PC-3 (cell line): ENCODE measurements around the gene EPC1. TPM values are rescaled to one million over a fixed set of nuclear protein-coding genes. Genes with fewer than 3 reads are reported as not detected.

Experiments
- ATAC-seq: fragments of 200-7000 bp; cut with Tn5 transposase; 2 replicates; pipeline ENCODE4 v1.9.1; 2020; ENCODE audit warnings: mild to moderate bottlenecking, moderate library complexity
- BruUV-seq: library from RNA; stranded (reverse); fragments of 400-500 nt; replicated peaks from 2 replicates; lab custom pipeline; 2021; lab: Mats Ljungman, UMichigan
- CTCF ChIA-PET: fragments of 300-600 bp; sonication (Branson Sonifier 250); formaldehyde crosslinking; loops from one replicate; lab custom pipeline; 2022; ENCODE audit warnings: antibody characterized with exemption; lab: Charles Lee
- POLR2A ChIA-PET: fragments of 300-600 bp; sonication (Branson Sonifier 250); formaldehyde crosslinking; loops from one replicate; lab custom pipeline; 2022; ENCODE audit warnings: antibody characterized with exemption; ENCODE audit not compliant: unreplicated experiment; lab: Charles Lee
- DNase-seq: peaks from one replicate; pipeline ENCODE4 v3.0.0-alpha.2; 2015
- H2AFZ ChIP-seq: fragments of 300-600 bp; sonication (generic); 2 replicates; pipeline ENCODE4 v1.6.0; 2016; ENCODE audit warnings: antibody characterized with exemption, low read length
- H3F3A ChIP-seq: fragments of 300-600 bp; sonication (generic); one replicate; pipeline ENCODE4 v1.6.0; 2017; ENCODE audit warnings: antibody characterized with exemption, low read length, control low read depth, mild to moderate bottlenecking; ENCODE audit not compliant: unreplicated experiment
- H3K27ac ChIP-seq: fragments of 300-600 bp; sonication (generic); 2 replicates; pipeline ENCODE4 v1.5.1; 2016; ENCODE audit warnings: mild to moderate bottlenecking, low read length
- H3K27me3 ChIP-seq: fragments of 300-600 bp; sonication (generic); 2 replicates; pipeline ENCODE4 v1.6.1; 2016; ENCODE audit warnings: low read length, mixed read lengths
- H3K36me3 ChIP-seq: fragments of 300-600 bp; sonication (generic); 2 replicates; pipeline ENCODE4 v1.6.1; 2016; ENCODE audit warnings: low read depth, mixed run types, low read length, mixed read lengths
- H3K4me1 ChIP-seq: fragments of 300-600 bp; sonication (generic); 2 replicates; pipeline ENCODE4 v1.5.1; 2016; ENCODE audit warnings: low read length; ENCODE audit not compliant: insufficient read depth
- H3K4me2 ChIP-seq: fragments of 300-600 bp; sonication (generic); 2 replicates; pipeline ENCODE4 v1.6.0; 2016; ENCODE audit warnings: low read length
- H3K4me3 ChIP-seq: fragments of 300-600 bp; sonication (generic); 2 replicates; pipeline ENCODE4 v1.5.1; 2016; ENCODE audit warnings: mild to moderate bottlenecking, low read length, mixed read lengths
- H3K79me2 ChIP-seq: fragments of 300-600 bp; sonication (generic); 2 replicates; pipeline ENCODE4 v1.6.1; 2017; ENCODE audit warnings: low read length, mixed read lengths
- H3K9ac ChIP-seq: fragments of 300-600 bp; sonication (generic); 2 replicates; pipeline ENCODE4 v1.6.0; 2016; ENCODE audit warnings: mild to moderate bottlenecking, low read length
- H3K9me2 ChIP-seq: fragments of 300-600 bp; sonication (generic); replicated peaks from 2 replicates; pipeline ENCODE4 v1.6.1; 2016; ENCODE audit warnings: mixed run types, low read length, mixed read lengths
- H3K9me3 ChIP-seq: fragments of 300-600 bp; sonication (generic); 2 replicates; pipeline ENCODE4 v1.6.1; 2016; ENCODE audit warnings: low read length, mixed read lengths
- H4K20me1 ChIP-seq: fragments of 300-600 bp; sonication (generic); 2 replicates; pipeline ENCODE4 v1.6.1; 2016; ENCODE audit warnings: low read length, mixed read lengths
- EZH2 ChIP-seq: fragments of 300-600 bp; sonication (generic); IDR thresholded peaks from one replicate; pipeline ENCODE4 v1.6.1; 2017; ENCODE audit warnings: antibody characterized with exemption, mild to moderate bottlenecking, low read length; ENCODE audit not compliant: unreplicated experiment
- EZH2phosphoT487 ChIP-seq: fragments of 300-600 bp; sonication (generic); IDR thresholded peaks from 2 replicates; pipeline ENCODE4 v1.6.1; 2018; ENCODE audit warnings: mild to moderate bottlenecking, antibody characterized with exemption, low read length, borderline replicate concordance
- intact Hi-C: fragments of 100-400 bp; cut with micrococcal nuclease; formaldehyde crosslinking; loops from 2 replicates; pipeline ENCODE4 v1.9.0; 2023
- total RNA-seq: library from RNA; depleted of rRNA; stranded (reverse); fragments of >200 nt; gene quantifications from 2 replicates; pipeline ENCODE4 v1.2.3, GENCODE V29; 2014
- TF ChIP-seq, protein P1 (sequence below): fragments of 300-600 bp; sonication (generic); conservative IDR thresholded peaks from 2 replicates; pipeline ENCODE4 v1.5.1; 2017; ENCODE audit warnings: antibody characterized with exemption, low read depth, mild to moderate bottlenecking, low read length

Gene EPC1
- total RNA-seq, 1 experiment from 2014 or later, result 72.7 TPM

DNA sequence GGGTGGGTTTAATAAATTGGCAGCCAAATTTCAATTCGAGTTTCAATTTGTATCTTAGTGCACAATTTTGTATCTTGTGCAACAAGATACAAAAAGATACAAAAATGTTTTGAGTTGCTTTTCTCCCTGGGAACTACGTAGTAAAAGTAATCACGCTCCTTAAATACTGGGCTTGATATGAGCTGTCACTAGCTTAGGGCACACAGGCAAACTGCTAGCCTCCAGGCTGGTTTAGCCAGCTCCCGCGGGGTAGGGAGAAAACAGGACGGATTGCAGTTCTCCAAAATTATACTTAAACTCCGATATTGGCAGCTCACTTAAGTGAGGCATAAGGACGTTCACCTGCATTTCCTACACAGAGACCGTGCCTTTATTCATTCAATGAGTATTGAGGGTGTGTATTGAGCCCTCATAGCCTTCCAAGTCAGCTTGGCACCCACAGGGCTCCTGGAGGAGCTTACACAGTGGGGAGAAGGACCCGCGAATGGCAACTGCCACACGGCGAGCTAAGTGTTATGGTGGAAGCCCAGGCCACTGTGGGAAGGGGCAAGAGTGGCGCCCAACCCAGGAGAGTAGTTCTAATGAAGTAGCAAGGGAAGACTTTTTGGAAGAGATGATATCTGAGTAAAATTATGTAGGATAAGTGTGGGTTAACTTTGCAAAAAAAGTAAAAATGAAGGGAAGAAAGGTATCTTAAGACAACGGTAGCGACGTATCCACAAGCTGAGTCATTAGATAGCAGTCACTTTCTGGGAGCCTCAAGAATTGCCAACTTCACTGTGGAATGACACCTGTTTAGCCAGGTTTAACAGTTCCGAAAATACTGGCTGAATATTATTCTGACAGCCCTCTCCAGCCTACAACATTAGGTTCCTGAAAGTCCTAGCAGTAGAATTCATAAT lies 1.6 kb upstream of the EPC1 start:
- DNase-seq, result no peak
- peak overlapping the region; percentile 80 for H3K4me2 ChIP-seq
- BruUV-seq, result no TSS peak
- intact Hi-C loops, result loop anchor here (5.0 kb wide), 1 partner anchor 659 kb away; no protein-coding TSS in a partner anchor
- no peaks in the 10 kb centered on the region for H3K9me2 ChIP-seq
- H3K4me3 ChIP-seq, result peak overlapping the region; percentile 87; the same call in 1 of the 2 replicates
- H2AFZ ChIP-seq, result no peak overlapping the region
- TF ChIP-seq EZH2phosphoT487 (no peak), EZH2 (no peak)
- TF ChIP-seq, protein P1, sequence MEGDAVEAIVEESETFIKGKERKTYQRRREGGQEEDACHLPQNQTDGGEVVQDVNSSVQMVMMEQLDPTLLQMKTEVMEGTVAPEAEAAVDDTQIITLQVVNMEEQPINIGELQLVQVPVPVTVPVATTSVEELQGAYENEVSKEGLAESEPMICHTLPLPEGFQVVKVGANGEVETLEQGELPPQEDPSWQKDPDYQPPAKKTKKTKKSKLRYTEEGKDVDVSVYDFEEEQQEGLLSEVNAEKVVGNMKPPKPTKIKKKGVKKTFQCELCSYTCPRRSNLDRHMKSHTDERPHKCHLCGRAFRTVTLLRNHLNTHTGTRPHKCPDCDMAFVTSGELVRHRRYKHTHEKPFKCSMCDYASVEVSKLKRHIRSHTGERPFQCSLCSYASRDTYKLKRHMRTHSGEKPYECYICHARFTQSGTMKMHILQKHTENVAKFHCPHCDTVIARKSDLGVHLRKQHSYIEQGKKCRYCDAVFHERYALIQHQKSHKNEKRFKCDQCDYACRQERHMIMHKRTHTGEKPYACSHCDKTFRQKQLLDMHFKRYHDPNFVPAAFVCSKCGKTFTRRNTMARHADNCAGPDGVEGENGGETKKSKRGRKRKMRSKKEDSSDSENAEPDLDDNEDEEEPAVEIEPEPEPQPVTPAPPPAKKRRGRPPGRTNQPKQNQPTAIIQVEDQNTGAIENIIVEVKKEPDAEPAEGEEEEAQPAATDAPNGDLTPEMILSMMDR, result no peak
- no peaks in the 10 kb centered on the region for H3K27me3 ChIP-seq
- H3K9me3 ChIP-seq, result no peaks in the 10 kb centered on the region
- H3K9ac ChIP-seq, result no peak overlapping the region; the same call in 1 of the 2 replicates
- no peak overlapping the region for H3K27ac ChIP-seq
- H3F3A ChIP-seq, result no peaks in the 10 kb centered on the region
- ChIA-PET CTCF (interaction anchor here (0.6 kb wide), 1 partner anchor 795 kb away, joined by 3 read pairs; no protein-coding TSS in a partner anchor), POLR2A (interaction anchor here (0.6 kb wide), 1 partner anchor 660 kb away, joined by 9 read pairs; no protein-coding TSS in a partner anchor)
- peaks cover 39% of the 10 kb centered on the region for H3K79me2 ChIP-seq
- peaks cover 45% of the 10 kb centered on the region for H3K4me1 ChIP-seq
- peaks cover 24% of the 10 kb centered on the region for H4K20me1 ChIP-seq
- ATAC-seq, result no peak
- H3K36me3 ChIP-seq, result peaks cover 15% of the 10 kb centered on the region

DNA sequence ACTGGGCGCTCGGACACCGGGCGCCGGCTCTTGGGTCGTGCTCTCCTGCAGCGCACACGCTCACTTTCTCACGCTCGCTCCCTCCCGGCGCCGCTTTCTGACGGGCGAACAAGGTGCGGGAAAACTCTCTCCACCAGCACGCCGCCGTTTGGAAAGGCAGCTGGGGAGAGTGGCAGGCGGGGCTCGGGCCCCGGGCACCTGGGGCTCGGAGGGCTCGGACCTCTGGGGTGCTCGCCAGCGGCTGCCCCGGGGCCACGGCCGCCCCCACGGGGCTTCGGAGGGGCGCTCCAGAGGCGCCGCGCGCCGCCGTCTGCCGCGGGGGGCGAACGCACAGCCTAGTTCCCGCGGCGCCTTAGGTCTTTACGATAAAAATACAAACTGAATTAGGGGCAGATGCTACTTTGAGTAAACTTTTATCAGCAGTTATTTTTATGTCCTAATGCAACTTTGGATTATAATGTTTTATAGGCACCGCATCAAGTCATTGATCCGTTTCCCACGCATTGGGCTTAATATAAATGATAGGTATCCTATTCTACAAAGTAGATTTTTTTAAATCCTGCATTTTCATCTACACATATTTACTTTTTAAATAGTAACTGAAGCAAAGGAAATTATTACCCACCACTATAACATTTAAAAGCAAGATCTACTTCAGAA lies 535 bp upstream of the EPC1 start:
- Histone ChIP-seq H3K4me2 (peak overlapping the region; percentile 80), H3K9me2 (no peaks in the 10 kb centered on the region), H3K4me1 (peaks cover 42% of the 10 kb centered on the region), H3K27ac (peak overlapping the region; percentile 96), H3F3A (no peaks in the 10 kb centered on the region), H3K4me3 (peak overlapping the region; percentile 87), H3K9ac (peak overlapping the region; percentile 99), H3K79me2 (peaks cover 49% of the 10 kb centered on the region), H4K20me1 (peaks cover 30% of the 10 kb centered on the region), H3K36me3 (peaks cover 19% of the 10 kb centered on the region), H3K27me3 (no peaks in the 10 kb centered on the region), H2AFZ (peak overlapping the region; percentile 81), H3K9me3 (no peaks in the 10 kb centered on the region)
- no peak for ATAC-seq
- CTCF ChIA-PET, result no interaction called here
- TF ChIP-seq, protein P1, result no peak; the same call in 1 of the 2 replicates
- no peak for TF ChIP-seq EZH2phosphoT487
- BruUV-seq, result no TSS peak
- POLR2A ChIA-PET, result no interaction called here
- intact Hi-C loops, result loop anchor here (5.0 kb wide), 1 partner anchor 660 kb away; no protein-coding TSS in a partner anchor
- peak; percentile 36 for DNase-seq
